GM19468 (cell line): ENCODE measurements around the gene GALNT2.

Experiments used
- ATAC-seq: cut with Tn5 transposase; IDR thresholded peaks from one replicate; pipeline ENCODE4 v1.9.1; 2021; ENCODE audit warnings: mild to moderate bottlenecking, moderate library complexity, moderate number of reproducible peaks; ENCODE audit not compliant: unreplicated experiment; ENCODE audit errors: extremely low read depth

GALNT2 gene

GRCh38 chr1:230197644-230198567 lies 130.9 kb downstream of the GALNT2 start:
- no peak for ATAC-seq

- ATAC-seq = no peak
Observed at GRCh38 chr1:230199034-230199433, 132.0 kb downstream of the GALNT2 start.

- no peak for ATAC-seq
Observed at GRCh38 chr1:230199554-230199953, 132.5 kb downstream of the GALNT2 start.

GRCh38 chr1:230200276-230200675 lies 133.2 kb downstream of the GALNT2 start:
- no peak for ATAC-seq

- no peak for ATAC-seq
Observed at GRCh38 chr1:230201445-230201844, 134.4 kb downstream of the GALNT2 start.

- ATAC-seq = no peak
Observed at GRCh38 chr1:230204842-230205241, 137.8 kb downstream of the GALNT2 start.

- ATAC-seq = no peak
Observed at GRCh38 chr1:230205719-230206198, 138.7 kb downstream of the GALNT2 start.

- ATAC-seq = no peak
Observed at GRCh38 chr1:230206207-230206606, 139.2 kb downstream of the GALNT2 start.

- no peak for ATAC-seq
Observed at GRCh38 chr1:230206976-230207375, 139.9 kb downstream of the GALNT2 start.

- no peak for ATAC-seq
Observed at GRCh38 chr1:230207598-230207997, 140.6 kb downstream of the GALNT2 start.

GRCh38 chr1:230208619-230209261 lies 141.7 kb downstream of the GALNT2 start:
- no peak for ATAC-seq

- no peak for ATAC-seq
Observed at GRCh38 chr1:230210326-230210980, 143.4 kb downstream of the GALNT2 start.

- no peak for ATAC-seq
Observed at GRCh38 chr1:230210981-230211336, 143.9 kb downstream of the GALNT2 start.

GRCh38 chr1:230211436-230212145 lies 144.6 kb downstream of the GALNT2 start:
- no peak for ATAC-seq

- ATAC-seq = peak; percentile 26
Observed at GRCh38 chr1:230212405-230212936, 145.4 kb downstream of the GALNT2 start.

- ATAC-seq = no peak
Observed at GRCh38 chr1:230215031-230215430, 148.0 kb downstream of the GALNT2 start.

GRCh38 chr1:230215529-230215928 lies 148.5 kb downstream of the GALNT2 start:
- no peak for ATAC-seq

GRCh38 chr1:230216896-230217295 lies 149.9 kb downstream of the GALNT2 start:
- no peak for ATAC-seq

GRCh38 chr1:230218667-230219066 lies 151.6 kb downstream of the GALNT2 start:
- no peak for ATAC-seq
